Heart left ventricle (tissue), 16 donors: ENCODE measurements around the gene AXIN1. TPM values are rescaled to one million over a fixed set of nuclear protein-coding genes. Genes with fewer than 3 reads are reported as not detected.
"Not testable (repeated sequence)": the region's sequence is repeated elsewhere in the genome, so short reads cannot be mapped to it uniquely, and the experiment has no call there.

ENCODE experiments used
- ATAC-seq, 4 donors: fragments of 200-7000 bp; cut with Tn5 transposase; one replicate each; pipeline ENCODE4 v1.9.1; 2020 to 2022; ENCODE audit warnings: moderate library complexity in 4 of 4, mild to moderate bottlenecking in 3 of 4, moderate number of reproducible peaks in 1 of 4
- DNase-seq, 5 donors: peaks; one replicate each; pipeline ENCODE4 v3.0.0-alpha.2; 2020
- H3K27ac ChIP-seq, 12 donors: fragments of 200-600 bp; sonication (generic) in 4 of 12; one replicate each; pipeline versions ENCODE4 v1.5.0 to v1.8.0; 2016 to 2022; ENCODE audit warnings: mild to moderate bottlenecking in 2 of 12
- H3K27me3 ChIP-seq, 9 donors: fragments of 200-600 bp; sonication (generic) in 2 of 9; one replicate each; pipeline versions ENCODE4 v1.5.1 to v1.8.0; 2016 to 2022; ENCODE audit warnings: mild to moderate bottlenecking in 3 of 9
- H3K36me3 ChIP-seq, 9 donors: fragments of 200-600 bp; sonication (generic) in 2 of 9; one replicate each; pipeline versions ENCODE4 v1.5.0 to v1.8.0; 2018 to 2022; ENCODE audit warnings: mild to moderate bottlenecking in 2 of 9
- H3K4me1 ChIP-seq, 12 donors: fragments of 200-600 bp; sonication (generic) in 4 of 12; one replicate each; pipeline versions ENCODE4 v1.5.0 to v1.8.0; 2016 to 2022; ENCODE audit warnings: mild to moderate bottlenecking in 3 of 12
- H3K4me3 ChIP-seq, 12 donors: fragments of 200-600 bp; sonication (generic) in 4 of 12; one replicate each; pipeline versions ENCODE4 v1.5.0 to v1.8.0; 2017 to 2022; ENCODE audit warnings: mild to moderate bottlenecking in 9 of 12, moderate library complexity in 4 of 12
- H3K9me3 ChIP-seq, 12 donors: fragments of 200-600 bp; sonication (generic) in 4 of 12; one replicate each; pipeline versions ENCODE4 v1.5.0 to v1.8.0; 2016 to 2022; ENCODE audit warnings: mild to moderate bottlenecking in 1 of 12
- POLR2A ChIP-seq, 2 donors: fragments of 450-650 bp; IDR thresholded peaks; one replicate each; pipeline ENCODE4 v1.6.1; 2017; ENCODE audit warnings: antibody characterized with exemption in 2 of 2, mild to moderate bottlenecking in 2 of 2, moderate library complexity in 2 of 2
- WGBS, 4 donors: extraction: QIAGEN DNeasy Blood & Tissue Kit in 2 of 4; methylation state at CpG; one replicate each; pipeline versions ENCODE4 v1.1.5 to v1.1.7; 2013 to 2018; 5-methylcytosine and 5-hydroxymethylcytosine counted together
- intact Hi-C, 10 donors: fragments of 100-400 bp; cut with DNase I; formaldehyde crosslinking; loops; one replicate each; pipeline versions ENCODE4 v1.11.1 to v1.14.2; 2022
- polyA plus RNA-seq, 2 donors: library from polyadenylated mRNA; stranded (reverse); fragments of 200-250 nt; gene quantifications; one replicate each; pipeline ENCODE4 v1.2.3, GENCODE V29; 2013
- total RNA-seq, 9 donors: library from RNA; depleted of rRNA in 2 of 9; stranded (reverse); fragments of >200 nt in 2 of 9; fragmentation: NEBNext Ultra II Directional in 3 of 9; extraction: Animal tissue kit (Norgen Biotek cat#: 25700) in 3 of 9; gene quantifications; one replicate each; pipeline versions ENCODE4 v1.1.0 to v1.2.4, GENCODE V29; 2016 to 2023
- TF ChIP-seq, protein P1 (sequence below), 12 donors: fragments of 200-600 bp; sonication (generic) in 4 of 12; IDR thresholded peaks; one replicate each; pipeline versions ENCODE4 v1.5.0 to v1.8.0; 2018 to 2022; ENCODE audit warnings: antibody characterized with exemption in 12 of 12, mild to moderate bottlenecking in 5 of 12
- donor health status: ischemic (EF 13 %, LVEDD 7.1; RV severe dilation, severe dysfunction).
- donor health status: healthy with polysubstance abuse.
- donor health status: DM: no; HTN: yes; CAD: no.
- donor health status: DM: no; HTN: no; CAD: no.
- donor health status: ischemic (EF 25% LVEDD 6.9; RV normal size, moderate dysfunction).
- donor health status: ischemic (EF 25% LVEDD 5.7; RV mildly dilated, moderate dysfunction).
- donor health status: healthy.
- donor health status: DM: yes; HTN: yes; CAD: no.
- donor health status: ischemic (EF 35%, LVEDD 5.7; RV mildly dilated, moderate dysfunction).
- donor health status: nonischemic (EF 11% LVEDD 7.7; RV severe dilation, severe dysfunction).
- donor health status: DM: yes; HTN: yes; CAD: no.
- donor health status: PGD.
- donor health status: ischemic (EF 29% LVEDD 5.4; RV normal size, mild dysfunction).
- donor health status: nonischemic (EF 23%, LVEDD 6.1; RV moderate dilation, normal function).

AXIN1 gene
- total and polyA plus RNA-seq, 11 donors, result 6.8 to 32.0 (median 11.6) TPM

DNA sequence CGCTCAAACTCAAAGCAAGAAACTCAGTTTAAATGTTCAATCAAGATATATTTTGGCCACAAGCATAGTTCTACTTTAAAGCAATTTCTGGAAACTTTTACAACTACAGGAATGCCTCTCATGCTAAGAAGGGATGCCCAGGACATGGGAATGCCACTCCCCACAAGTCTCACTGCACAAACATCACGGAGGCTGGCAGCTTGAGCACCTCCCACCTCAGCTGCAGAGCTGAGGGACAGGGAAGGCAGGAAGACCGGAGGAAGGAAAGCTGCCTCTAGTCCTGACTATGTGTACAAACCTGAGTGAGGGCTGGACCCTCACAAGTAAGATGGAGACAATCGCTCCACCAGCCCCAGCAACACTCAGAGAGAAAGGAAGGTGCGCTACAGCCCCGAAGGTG, 5.3 kb downstream of the AXIN1 start:
- intact Hi-C loops, result loop anchor here in 2 of 10 donors (5.0 to 10.0 kb wide), 2 partner anchors 60 to 102 kb away; no protein-coding TSS in a partner anchor
- Histone ChIP-seq H3K27ac (no peak overlapping the region), H3K4me1 (peaks cover 0 to 28% (median 8%) of the 10 kb centered on the region in 12 donors), H3K4me3 (no peak overlapping the region), H3K9me3 (no peaks in the 10 kb centered on the region), H3K36me3 (peaks cover 0 to 60% (median 24%) of the 10 kb centered on the region in 9 donors), H3K27me3 (no peaks in the 10 kb centered on the region)
- no peak for TF ChIP-seq POLR2A (IDR thresholded peaks at IDR 0.05)
- TF ChIP-seq, protein P1, sequence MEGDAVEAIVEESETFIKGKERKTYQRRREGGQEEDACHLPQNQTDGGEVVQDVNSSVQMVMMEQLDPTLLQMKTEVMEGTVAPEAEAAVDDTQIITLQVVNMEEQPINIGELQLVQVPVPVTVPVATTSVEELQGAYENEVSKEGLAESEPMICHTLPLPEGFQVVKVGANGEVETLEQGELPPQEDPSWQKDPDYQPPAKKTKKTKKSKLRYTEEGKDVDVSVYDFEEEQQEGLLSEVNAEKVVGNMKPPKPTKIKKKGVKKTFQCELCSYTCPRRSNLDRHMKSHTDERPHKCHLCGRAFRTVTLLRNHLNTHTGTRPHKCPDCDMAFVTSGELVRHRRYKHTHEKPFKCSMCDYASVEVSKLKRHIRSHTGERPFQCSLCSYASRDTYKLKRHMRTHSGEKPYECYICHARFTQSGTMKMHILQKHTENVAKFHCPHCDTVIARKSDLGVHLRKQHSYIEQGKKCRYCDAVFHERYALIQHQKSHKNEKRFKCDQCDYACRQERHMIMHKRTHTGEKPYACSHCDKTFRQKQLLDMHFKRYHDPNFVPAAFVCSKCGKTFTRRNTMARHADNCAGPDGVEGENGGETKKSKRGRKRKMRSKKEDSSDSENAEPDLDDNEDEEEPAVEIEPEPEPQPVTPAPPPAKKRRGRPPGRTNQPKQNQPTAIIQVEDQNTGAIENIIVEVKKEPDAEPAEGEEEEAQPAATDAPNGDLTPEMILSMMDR (IDR thresholded peaks at IDR 0.05), result no peak
- ATAC-seq (no peak), DNase-seq (no peak)
- WGBS, 4 donors, result 92 to 97% (median 94%) methylated on average over 6 of the region's 6 CpGs

- ATAC-seq (peak in 2 of 4 donors; percentile 17 to 20), DNase-seq (no peak)
- Histone ChIP-seq H3K4me1 (peaks cover 0 to 26% (median 5%) of the 10 kb centered on the region in 12 donors), H3K9me3 (no peaks in the 10 kb centered on the region), H3K4me3 (no peak overlapping the region), H3K36me3 (peaks cover 0 to 60% (median 24%) of the 10 kb centered on the region in 9 donors), H3K27ac (no peak overlapping the region), H3K27me3 (no peaks in the 10 kb centered on the region)
- TF ChIP-seq, protein P1 (IDR thresholded peaks at IDR 0.05), result no peak
- TF ChIP-seq POLR2A (IDR thresholded peaks at IDR 0.05), result no peak
- 74 to 84% (median 80%) methylated on average over 11 to 15 of the region's 15 CpGs for WGBS, 4 donors
- intact Hi-C loops, result loop anchor here in 2 of 10 donors (5.0 to 10.0 kb wide), 2 partner anchors 59 to 102 kb away; no protein-coding TSS in a partner anchor
Observed at GRCh38 chr16:346587-346986, 5.9 kb downstream of the AXIN1 start.

GRCh38 chr16:345772-346171, 6.8 kb downstream of the AXIN1 start:
- 89 to 96% (median 95%) methylated on average over 11 of the region's 11 CpGs for WGBS, 4 donors
- DNase-seq (no peak), ATAC-seq (no peak)
- TF ChIP-seq, protein P1 (IDR thresholded peaks at IDR 0.05), result no peak
- TF ChIP-seq POLR2A (IDR thresholded peaks at IDR 0.05), result no peak
- no peak overlapping the region for H3K4me3 ChIP-seq
- H3K4me1 ChIP-seq, result peaks cover 0 to 20% (median 0%) of the 10 kb centered on the region in 12 donors
- intact Hi-C loops, result loop anchor here in 2 of 10 donors (5.0 to 10.0 kb wide), 2 partner anchors 58 to 101 kb away; no protein-coding TSS in a partner anchor
- H3K27ac ChIP-seq, result no peak overlapping the region
- peaks cover 0 to 59% (median 24%) of the 10 kb centered on the region in 9 donors for H3K36me3 ChIP-seq
- H3K9me3 ChIP-seq, result no peaks in the 10 kb centered on the region
- no peaks in the 10 kb centered on the region for H3K27me3 ChIP-seq

- ATAC-seq, result no peak
- 92 to 95% (median 93%) methylated on average over 15 to 18 of the region's 18 CpGs for WGBS, 4 donors
- no peaks in the 10 kb centered on the region for H3K27me3 ChIP-seq
- H3K27ac ChIP-seq, result no peak overlapping the region
- H3K4me3 ChIP-seq, result no peak overlapping the region
- intact Hi-C loops, result loop anchor here in 1 of 10 donors (10.0 kb wide), 1 partner anchor 98 kb away; no protein-coding TSS in a partner anchor
- H3K36me3 ChIP-seq, result peaks cover 0 to 51% (median 24%) of the 10 kb centered on the region in 9 donors
- peak in 1 of 5 donors; percentile 48 for DNase-seq
- H3K4me1 ChIP-seq, result peaks cover 0 to 29% (median 0%) of the 10 kb centered on the region in 12 donors
- no peaks in the 10 kb centered on the region for H3K9me3 ChIP-seq
- TF ChIP-seq, protein P1 (IDR thresholded peaks at IDR 0.05), result no peak
- TF ChIP-seq POLR2A (IDR thresholded peaks at IDR 0.05), result no peak
Observed at GRCh38 chr16:342455-343213, 9.9 kb downstream of the AXIN1 start.

DNA sequence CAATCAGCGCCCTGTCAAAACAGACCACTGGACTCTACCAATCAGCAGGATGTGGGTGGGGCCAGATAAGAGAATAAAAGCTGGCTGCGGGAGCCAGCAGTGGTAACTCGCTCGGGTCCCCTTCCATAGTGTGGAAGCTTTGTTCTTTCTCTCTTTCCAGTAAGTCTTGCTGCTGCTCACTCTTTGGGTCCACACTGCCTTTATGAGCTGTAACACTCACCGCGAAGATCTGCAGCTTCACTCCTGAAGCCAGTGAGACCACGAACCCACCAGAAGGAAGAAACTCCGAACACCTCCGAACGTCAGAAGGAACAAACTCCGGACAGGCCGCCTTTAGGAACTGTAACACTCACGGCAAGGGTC, 10.6 kb downstream of the AXIN1 start:
- intact Hi-C loops, result loop anchor here in 1 of 10 donors (10.0 kb wide), 1 partner anchor 97 kb away; no protein-coding TSS in a partner anchor
- WGBS, 4 donors, result 88 to 97% (median 91%) methylated on average over 9 to 13 of the region's 13 CpGs
- ATAC-seq, DNase-seq, H3K27ac ChIP-seq, H3K9me3 ChIP-seq, H3K27me3 ChIP-seq, H3K4me3 ChIP-seq: not testable (repeated sequence)
- H3K4me1 ChIP-seq, result peaks cover 0 to 31% (median 0%) of the 10 kb centered on the region in 12 donors
- peaks cover 0 to 45% (median 24%) of the 10 kb centered on the region in 9 donors for H3K36me3 ChIP-seq

GRCh38 chr16:341095-341973, 11.2 kb downstream of the AXIN1 start:
- H3K4me1 ChIP-seq, result peaks cover 0 to 35% (median under 1%) of the 10 kb centered on the region in 12 donors
- peaks cover 0 to 38% (median 20%) of the 10 kb centered on the region in 9 donors for H3K36me3 ChIP-seq
- not testable (repeated sequence) for H3K9me3 ChIP-seq, DNase-seq, ATAC-seq, H3K4me3 ChIP-seq, H3K27ac ChIP-seq, H3K27me3 ChIP-seq
- intact Hi-C loops, result loop anchor here in 1 of 10 donors (10.0 kb wide), 1 partner anchor 97 kb away; no protein-coding TSS in a partner anchor
- WGBS, 4 donors, result 93 to 98% (median 96%) methylated on average over 7 to 47 of the region's 47 CpGs
